Endothelial cell of umbilical vein (primary cell): ENCODE measurements around the gene ADH6. TPM values are rescaled to one million over a fixed set of nuclear protein-coding genes. Genes with fewer than 3 reads are reported as not detected.

Experiments
- BruUV-seq: library from RNA; stranded (reverse); fragments of 400-500 nt; replicated peaks from 2 replicates; lab custom pipeline; 2021; lab: Mats Ljungman, UMichigan
- CTCF ChIA-PET: fragments of 300-600, 350-600 bp; sonication (Branson Sonifier 250); formaldehyde crosslinking; loops from one replicate; lab custom pipeline; 2021; ENCODE audit warnings: antibody characterized with exemption, inconsistent platforms; lab: Charles Lee
- POLR2A ChIA-PET: fragments of 300-600, 350-600 bp; sonication (Branson Sonifier 250); formaldehyde crosslinking; loops from one replicate; lab custom pipeline; 2021; ENCODE audit warnings: antibody characterized with exemption, inconsistent platforms; lab: Charles Lee
- DNase-seq: peaks from one replicate; pipeline ENCODE4 v3.0.0-alpha.2; 2011; ENCODE audit warnings: low read depth, low spot score
- FAIRE-seq: peaks from 2 replicates; lab custom pipeline; 2011; peaks lifted over from hg19 to GRCh38; lab: Jason Lieb, UNC
- H2AFZ ChIP-seq: 2 replicates; pipeline ENCODE4 v1.6.0; 2012; ENCODE audit warnings: low read depth, low read length, control low read depth, inconsistent platforms
- H3K27ac ChIP-seq: 2 replicates; pipeline ENCODE4 v1.5.1; 2011; ENCODE audit warnings: low read depth, mild to moderate bottlenecking, control low read depth, low read length, moderate library complexity; ENCODE audit not compliant: insufficient read depth
- H3K27me3 ChIP-seq, 2 experiments: 2 replicates each; pipeline versions ENCODE4 v1.6.0 to v1.6.1; 2011; ENCODE audit warnings: low read length in 2 of 2, mixed read lengths in 1 of 2; ENCODE audit not compliant: control insufficient read depth in 2 of 2, insufficient read depth in 2 of 2
- H3K36me3 ChIP-seq, 2 experiments: 2 replicates in 1 of 2; 3 replicates in 1 of 2; pipeline ENCODE4 v1.5.1; 2011; ENCODE audit warnings: low read length in 2 of 2, mild to moderate bottlenecking in 1 of 2, moderate library complexity in 1 of 2; ENCODE audit not compliant: control insufficient read depth in 2 of 2, insufficient read depth in 2 of 2; ENCODE audit errors: extremely low read depth in 1 of 2
- H3K4me1 ChIP-seq: 3 replicates; pipeline ENCODE4 v1.5.1; 2011; ENCODE audit warnings: mild to moderate bottlenecking, low read length; ENCODE audit not compliant: control insufficient read depth, insufficient read depth; ENCODE audit errors: extremely low read depth
- H3K4me2 ChIP-seq: 2 replicates; pipeline ENCODE4 v1.6.1; 2011; ENCODE audit warnings: low read length, control low read depth, mixed read lengths; ENCODE audit not compliant: insufficient read depth
- H3K4me3 ChIP-seq, 3 experiments: fragments of 200-600 bp in 1 of 3; sonication (generic), shearing (Covaris generic) in 1 of 3; replicated peaks in 1 of 3; 2 replicates each; pipeline ENCODE4 v1.5.1; 2011 to 2016; ENCODE audit warnings: control low read depth in 3 of 3, low read length in 3 of 3, mild to moderate bottlenecking in 2 of 3, inconsistent platforms in 1 of 3, low read depth in 1 of 3, moderate library complexity in 1 of 3; ENCODE audit not compliant: insufficient read depth in 1 of 3
- H3K79me2 ChIP-seq: 2 replicates; pipeline ENCODE4 v1.6.0; 2012; ENCODE audit warnings: low read length, inconsistent platforms; ENCODE audit not compliant: control insufficient read depth, insufficient read depth
- H3K9ac ChIP-seq: replicated peaks from 2 replicates; pipeline ENCODE3; 2011; ENCODE audit warnings: low read length, control low read depth; ENCODE audit not compliant: insufficient read depth; ENCODE audit errors: extremely low read depth
- H3K9me1 ChIP-seq: replicated peaks from 3 replicates; pipeline ENCODE4 v1.6.0; 2011; ENCODE audit warnings: mild to moderate bottlenecking, low read length; ENCODE audit not compliant: control insufficient read depth, insufficient read depth; ENCODE audit errors: extremely low read depth
- H3K9me3 ChIP-seq: replicated peaks from 2 replicates; pipeline ENCODE4 v1.5.1; 2012; ENCODE audit warnings: low read length, inconsistent platforms; ENCODE audit not compliant: control insufficient read depth, insufficient read depth
- H4K20me1 ChIP-seq: replicated peaks from 2 replicates; pipeline ENCODE3; 2011; ENCODE audit warnings: mild to moderate bottlenecking, low read length; ENCODE audit not compliant: control insufficient read depth, insufficient read depth; ENCODE audit errors: extremely low read depth
- EZH2 ChIP-seq: IDR thresholded peaks from 2 replicates; pipeline ENCODE4 v1.6.1; 2012; ENCODE audit warnings: borderline replicate concordance, low read depth, mild to moderate bottlenecking, moderate library complexity, low read length, inconsistent platforms; ENCODE audit not compliant: severe bottlenecking
- FOS ChIP-seq: IDR thresholded peaks from 2 replicates; pipeline ENCODE4 v1.6.1; 2011; ENCODE audit warnings: mild to moderate bottlenecking, low read length, moderate library complexity, borderline replicate concordance; ENCODE audit not compliant: insufficient read depth
- GATA2 ChIP-seq: IDR thresholded peaks from 2 replicates; pipeline ENCODE4 v1.7.0; 2011; ENCODE audit warnings: low read depth, mild to moderate bottlenecking, moderate library complexity, mixed read lengths, low read length; ENCODE audit not compliant: insufficient read length, insufficient read depth
- JUN ChIP-seq: IDR thresholded peaks from 2 replicates; pipeline ENCODE4 v1.6.1; 2011; ENCODE audit warnings: borderline replicate concordance, low read depth; ENCODE audit not compliant: insufficient read length, insufficient read depth
- MYC ChIP-seq: IDR thresholded peaks from one replicate; pipeline ENCODE4 v1.6.1; 2011; ENCODE audit warnings: mild to moderate bottlenecking, low read depth, low read length
- POLR2A ChIP-seq: IDR thresholded peaks from 2 replicates; pipeline ENCODE4 v1.6.1; 2012; ENCODE audit warnings: low read depth, mild to moderate bottlenecking, control low read depth, low read length
- POLR2AphosphoS5 ChIP-seq: IDR thresholded peaks from 2 replicates; pipeline ENCODE4 v1.6.1; 2012; ENCODE audit warnings: low read depth, mild to moderate bottlenecking, control low read depth, low read length, moderate library complexity; ENCODE audit not compliant: insufficient read depth
- dilution Hi-C: fragments of 300-500 bp; cut with MboI; formaldehyde crosslinking; loops from one replicate; pipeline ENCODE4 v1.15.0; 2019; ENCODE audit warnings: low sequenced_read_pairs; ENCODE audit not compliant: extremely low pct_ligation_motif_present
- intact Hi-C: fragments of 100-400 bp; cut with micrococcal nuclease; formaldehyde crosslinking; loops from one replicate; pipeline ENCODE4 v1.10.0; 2022
- polyA plus RNA-seq, 4 experiments: library from polyadenylated mRNA; depleted of rRNA in 3 of 4; stranded (reverse) in 3 of 4; unstranded in 1 of 4; fragments of >200 nt; gene quantifications; 2 replicates each; pipeline versions ENCODE4 v1.2.1 to v1.2.3, GENCODE V29; 2011 to 2012; ENCODE audit warnings: missing spikeins in 1 of 4
- total RNA-seq: library from RNA; stranded (reverse); gene quantifications from 2 replicates; pipeline ENCODE4 v1.2.3, GENCODE V29; 2021
- TF ChIP-seq, protein P1 (sequence below): IDR thresholded peaks from 2 replicates; pipeline ENCODE4 v1.6.1; 2011; ENCODE audit not compliant: insufficient read depth, insufficient read length
- TF ChIP-seq, protein P2 (sequence below), 2 donors: IDR thresholded peaks; 1 replicate in 1 of 2; 2 replicates in 1 of 2; pipeline ENCODE4 v1.5.1; 2011; ENCODE audit warnings: low read length in 2 of 2, mild to moderate bottlenecking in 2 of 2, moderate library complexity in 2 of 2, control low read depth in 1 of 2, inconsistent platforms in 1 of 2, low read depth in 1 of 2; ENCODE audit not compliant: insufficient read depth in 1 of 2; ENCODE audit errors: extremely low read depth in 1 of 2

ADH6 gene
- total and polyA plus RNA-seq, 2 donors (not counting 3 experiments of a cell fraction or from before 2014, with no cell fraction given), result not detected

DNA sequence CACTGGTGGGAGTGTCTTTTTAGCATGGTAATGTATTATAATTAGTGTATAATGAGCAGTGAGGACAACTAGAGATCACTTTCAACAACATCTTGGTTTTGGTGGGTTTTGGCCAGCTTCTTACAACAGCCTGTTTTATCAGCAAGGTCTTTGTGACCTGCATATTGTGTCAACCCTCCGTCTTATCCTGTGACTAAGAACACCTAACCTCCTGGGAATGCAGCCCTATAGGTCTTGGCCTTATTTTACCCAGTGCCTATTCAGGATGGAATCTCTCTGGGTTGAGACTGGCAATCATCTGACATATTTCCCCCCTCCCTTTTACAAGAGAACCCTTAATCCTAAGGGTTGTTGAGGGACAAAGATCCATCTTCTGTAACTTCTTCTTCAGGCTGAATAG, 53.1 kb downstream of the ADH6 start:
- H3K36me3 ChIP-seq, result no peaks in the 10 kb centered on the region
- intact Hi-C loops (no loop called here), dilution Hi-C loops (no loop called here)
- no peaks in the 10 kb centered on the region for H3K9me1 ChIP-seq
- H3K4me1 ChIP-seq, result no peaks in the 10 kb centered on the region
- H2AFZ ChIP-seq, result no peak overlapping the region
- DNase-seq (no peak), FAIRE-seq (no peak)
- no peak overlapping the region for H3K4me2 ChIP-seq
- no peaks in the 10 kb centered on the region for H3K79me2 ChIP-seq
- TF ChIP-seq JUN (no peak), EZH2 (no peak), FOS (no peak), GATA2 (no peak), POLR2A (no peak), POLR2AphosphoS5 (no peak), MYC (no peak)
- TF ChIP-seq, protein P1, sequence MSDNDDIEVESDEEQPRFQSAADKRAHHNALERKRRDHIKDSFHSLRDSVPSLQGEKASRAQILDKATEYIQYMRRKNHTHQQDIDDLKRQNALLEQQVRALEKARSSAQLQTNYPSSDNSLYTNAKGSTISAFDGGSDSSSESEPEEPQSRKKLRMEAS, result no peak
- TF ChIP-seq, protein P2, sequence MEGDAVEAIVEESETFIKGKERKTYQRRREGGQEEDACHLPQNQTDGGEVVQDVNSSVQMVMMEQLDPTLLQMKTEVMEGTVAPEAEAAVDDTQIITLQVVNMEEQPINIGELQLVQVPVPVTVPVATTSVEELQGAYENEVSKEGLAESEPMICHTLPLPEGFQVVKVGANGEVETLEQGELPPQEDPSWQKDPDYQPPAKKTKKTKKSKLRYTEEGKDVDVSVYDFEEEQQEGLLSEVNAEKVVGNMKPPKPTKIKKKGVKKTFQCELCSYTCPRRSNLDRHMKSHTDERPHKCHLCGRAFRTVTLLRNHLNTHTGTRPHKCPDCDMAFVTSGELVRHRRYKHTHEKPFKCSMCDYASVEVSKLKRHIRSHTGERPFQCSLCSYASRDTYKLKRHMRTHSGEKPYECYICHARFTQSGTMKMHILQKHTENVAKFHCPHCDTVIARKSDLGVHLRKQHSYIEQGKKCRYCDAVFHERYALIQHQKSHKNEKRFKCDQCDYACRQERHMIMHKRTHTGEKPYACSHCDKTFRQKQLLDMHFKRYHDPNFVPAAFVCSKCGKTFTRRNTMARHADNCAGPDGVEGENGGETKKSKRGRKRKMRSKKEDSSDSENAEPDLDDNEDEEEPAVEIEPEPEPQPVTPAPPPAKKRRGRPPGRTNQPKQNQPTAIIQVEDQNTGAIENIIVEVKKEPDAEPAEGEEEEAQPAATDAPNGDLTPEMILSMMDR (IDR thresholded peaks at IDR 0.05; ENCODE audit: extremely low read depth in 1 of 2, insufficient read depth in 1 of 2, low read depth in 1 of 2, low read length in 2 of 2), result no peak
- no peak overlapping the region for H3K9ac ChIP-seq
- ChIA-PET CTCF (no interaction called here), POLR2A (no interaction called here)
- H3K27me3 ChIP-seq, result no peaks in the 10 kb centered on the region
- H3K4me3 ChIP-seq, result no peak overlapping the region
- no peaks in the 10 kb centered on the region for H4K20me1 ChIP-seq
- no peak overlapping the region for H3K27ac ChIP-seq
- no peaks in the 10 kb centered on the region for H3K9me3 ChIP-seq
- no TSS peak for BruUV-seq
